ENCODE measurements around the gene GDNF.
"Not testable (repeated sequence)": the region's sequence is repeated elsewhere in the genome, so short reads cannot be mapped to it uniquely, and the experiment has no call there.

The GDNF gene

DNA sequence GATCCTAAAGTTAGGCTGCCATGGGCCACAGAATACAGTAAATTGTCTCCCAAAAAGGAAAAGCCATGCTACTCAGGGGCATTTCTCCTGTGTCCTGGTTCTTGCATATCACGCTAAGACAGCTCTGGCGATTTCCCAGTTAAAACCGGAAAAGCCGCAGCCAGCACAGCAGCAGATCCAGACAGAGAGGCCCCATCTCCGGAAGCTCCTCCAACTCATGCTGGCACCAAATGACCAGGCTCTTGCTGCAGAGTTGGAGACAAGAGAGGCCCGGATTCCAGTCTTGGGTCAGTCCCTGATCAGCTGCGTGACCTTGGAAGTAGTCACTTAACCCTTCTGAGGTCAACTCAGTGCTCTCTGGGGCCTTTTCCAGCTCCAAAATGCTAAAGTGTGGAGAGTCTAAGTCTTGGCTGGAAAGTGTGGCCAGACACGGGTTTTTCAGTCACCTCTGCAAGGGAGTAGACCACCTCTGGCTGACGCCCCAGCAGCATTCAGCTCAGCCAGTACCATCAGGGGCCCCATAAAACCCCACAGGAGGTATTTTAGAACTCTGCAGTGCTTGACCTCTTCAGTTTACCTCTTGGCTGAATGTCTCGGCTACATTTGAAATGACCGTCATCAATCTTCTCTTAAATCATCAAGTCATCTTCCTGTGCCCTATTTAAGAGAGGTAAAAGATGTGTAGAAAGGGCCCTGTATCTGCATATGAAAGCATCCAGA lies 16.2 kb downstream of the GDNF start:
- in situ Hi-C loops (cut with MboI; ENCODE audit: low sequenced_read_pairs) = no loop called here

DNA sequence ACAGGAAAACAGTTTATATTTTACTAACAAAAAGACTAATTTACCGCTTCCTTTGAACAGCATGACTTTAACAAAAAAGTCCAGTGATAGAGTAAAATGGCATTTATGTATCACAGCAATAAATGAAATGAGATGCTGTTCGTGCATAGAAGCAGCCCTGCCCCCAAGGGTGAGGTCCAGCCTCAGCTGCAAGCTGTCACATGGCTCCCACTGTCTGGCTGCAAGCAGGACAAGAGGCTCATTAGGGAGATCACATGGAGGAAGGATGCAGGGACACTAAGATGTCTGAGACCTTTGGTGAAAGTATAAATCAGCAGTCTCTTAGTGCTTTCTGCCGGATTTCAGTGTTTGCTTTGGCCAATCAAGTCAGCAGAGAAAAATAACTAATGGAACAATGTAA lies 23.0 kb downstream of the GDNF start:
- in situ Hi-C loops (cut with MboI; ENCODE audit: low sequenced_read_pairs) = no loop called here

DNA sequence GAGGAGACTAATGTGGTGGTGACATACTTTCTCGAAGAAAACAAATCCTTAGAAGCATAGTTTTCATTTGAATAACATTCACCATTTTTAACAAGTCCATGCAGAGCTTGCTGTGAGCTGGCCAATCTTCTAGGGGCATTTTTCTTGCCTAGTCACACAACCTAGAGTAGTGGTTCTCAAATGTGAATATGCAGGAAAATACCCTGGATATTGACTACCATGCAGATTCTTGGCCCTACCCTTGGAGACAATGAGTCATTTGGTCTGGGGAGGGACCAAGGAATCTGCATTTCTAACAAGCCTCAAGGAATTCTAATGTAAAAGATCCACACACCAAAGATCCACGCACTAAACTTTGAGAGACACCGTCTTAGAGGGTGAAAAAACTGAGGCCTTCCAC lies 23.5 kb downstream of the GDNF start:
- in situ Hi-C loops (cut with MboI; ENCODE audit: low sequenced_read_pairs) = no loop called here

DNA sequence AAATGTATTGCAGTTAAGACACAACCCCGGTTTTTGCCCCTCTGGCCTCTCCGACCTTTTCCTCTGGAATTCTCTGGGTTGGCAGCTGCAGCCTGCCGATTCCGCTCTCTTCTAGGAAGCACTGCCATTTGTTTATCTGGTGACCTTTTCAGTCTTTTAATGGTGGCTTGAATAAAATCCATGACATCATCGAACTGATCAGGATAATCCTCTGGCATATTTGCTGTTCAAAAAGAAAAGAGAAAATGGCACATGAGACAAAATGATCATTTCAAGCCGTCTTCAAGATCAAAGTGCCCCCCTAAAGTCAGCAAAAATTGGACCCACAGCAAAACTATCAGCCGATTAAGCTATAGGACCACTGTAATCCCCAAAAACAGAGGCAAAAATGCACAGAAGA lies 23.9 kb downstream of the GDNF start:
- in situ Hi-C loops (cut with MboI; ENCODE audit: low sequenced_read_pairs) = no loop called here

DNA sequence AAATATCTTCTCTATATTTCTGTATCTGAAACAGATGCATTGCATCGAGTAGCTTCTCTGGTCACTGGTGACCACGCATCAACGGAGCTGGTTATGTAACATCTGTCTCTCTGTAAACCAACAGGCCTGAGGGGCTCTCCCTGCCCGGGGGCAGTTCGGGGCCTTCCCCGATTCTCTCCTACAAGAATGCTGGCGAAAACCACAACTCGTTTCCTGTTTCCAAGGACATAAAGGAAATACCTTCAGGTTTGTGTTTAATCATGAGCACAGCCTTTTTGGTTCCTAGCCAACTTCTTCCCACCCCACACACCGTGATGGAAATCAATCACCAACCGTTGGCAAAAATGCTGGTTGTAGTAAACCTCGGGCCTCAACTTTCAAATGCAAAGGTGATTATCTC lies 25.1 kb downstream of the GDNF start:
- in situ Hi-C loops (cut with MboI; ENCODE audit: low sequenced_read_pairs) = no loop called here

DNA sequence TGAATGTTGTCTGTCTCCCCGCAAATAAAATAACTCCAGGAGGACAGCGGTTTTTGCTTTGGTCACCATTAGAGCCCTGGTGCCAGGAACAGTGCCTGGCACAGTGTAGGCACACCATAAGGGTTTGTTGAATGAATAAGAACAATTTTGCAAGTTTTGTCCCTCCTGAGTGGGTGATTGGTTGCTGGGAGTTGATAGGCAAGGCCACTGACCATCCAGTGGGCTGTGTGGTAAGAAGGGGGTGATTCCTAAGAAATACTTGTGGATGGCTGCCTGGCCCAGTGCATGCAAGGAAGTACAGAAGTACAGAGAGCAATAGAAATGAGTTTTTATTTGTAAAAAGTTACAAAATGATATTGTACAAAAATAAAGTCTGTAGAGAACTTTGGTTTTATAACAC lies 27.5 kb downstream of the GDNF start:
- in situ Hi-C loops (cut with MboI; ENCODE audit: low sequenced_read_pairs) = no loop called here

DNA sequence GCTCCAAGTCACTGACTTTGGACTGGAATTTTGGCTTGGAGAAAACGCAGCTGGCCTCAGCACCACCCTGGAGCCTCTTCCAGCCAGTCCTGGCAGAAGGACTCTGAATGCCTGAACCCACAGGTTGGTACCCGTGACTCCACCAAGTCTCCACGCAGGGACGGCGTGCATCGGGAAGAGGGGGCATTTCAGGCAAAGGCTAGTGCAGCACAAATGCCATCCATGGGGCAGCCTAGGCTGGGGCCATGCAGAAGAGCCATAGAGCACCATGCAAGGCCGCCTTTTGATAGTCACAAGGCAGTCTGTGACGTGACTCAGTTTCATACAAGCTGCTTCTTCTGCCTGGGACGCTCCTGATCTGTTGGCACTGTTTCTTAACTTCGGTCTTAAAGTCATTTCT lies 28.0 kb downstream of the GDNF start:
- in situ Hi-C loops (cut with MboI; ENCODE audit: low sequenced_read_pairs) = no loop called here

DNA sequence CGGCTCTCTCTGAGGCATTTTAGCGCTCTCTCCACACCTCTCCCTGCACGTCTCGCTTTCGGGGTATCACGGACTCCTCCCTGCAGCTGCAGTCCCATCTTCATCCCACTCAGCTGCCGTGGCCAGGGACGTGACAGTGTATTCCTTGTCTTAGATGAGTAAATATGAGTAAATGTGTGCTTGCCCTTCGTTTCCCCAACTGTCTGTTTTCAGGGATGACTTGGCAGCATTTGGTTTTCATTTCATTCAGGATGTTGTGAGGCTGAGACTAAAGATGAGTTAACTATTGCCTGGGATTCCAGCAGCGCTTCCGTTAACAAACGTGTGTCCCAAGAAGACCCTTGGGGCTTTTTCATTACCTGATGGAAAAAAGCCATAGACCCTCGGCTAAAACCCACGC lies 29.5 kb downstream of the GDNF start:
- in situ Hi-C loops (cut with MboI; ENCODE audit: low sequenced_read_pairs) = no loop called here

DNA sequence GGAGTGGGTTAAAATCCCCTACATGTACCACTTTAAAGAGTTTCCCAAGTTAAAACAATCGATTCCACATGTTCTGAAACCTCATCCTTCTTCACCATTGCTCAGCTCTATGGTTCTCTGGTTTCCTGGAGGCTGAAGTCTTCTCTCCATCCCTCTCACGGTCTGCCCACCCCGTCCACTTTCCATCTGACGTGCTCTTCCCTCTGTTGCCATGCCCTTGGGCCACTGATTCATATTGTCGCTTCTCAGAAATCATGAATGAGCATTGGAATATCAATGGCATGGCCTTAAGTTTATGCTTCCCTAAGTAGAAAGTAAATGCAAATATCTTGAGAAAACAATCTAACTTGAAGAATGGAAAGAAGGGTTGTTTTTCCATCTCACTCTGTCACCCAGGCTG lies 30.9 kb downstream of the GDNF start:
- in situ Hi-C loops (cut with MboI; ENCODE audit: low sequenced_read_pairs) = no loop called here

DNA sequence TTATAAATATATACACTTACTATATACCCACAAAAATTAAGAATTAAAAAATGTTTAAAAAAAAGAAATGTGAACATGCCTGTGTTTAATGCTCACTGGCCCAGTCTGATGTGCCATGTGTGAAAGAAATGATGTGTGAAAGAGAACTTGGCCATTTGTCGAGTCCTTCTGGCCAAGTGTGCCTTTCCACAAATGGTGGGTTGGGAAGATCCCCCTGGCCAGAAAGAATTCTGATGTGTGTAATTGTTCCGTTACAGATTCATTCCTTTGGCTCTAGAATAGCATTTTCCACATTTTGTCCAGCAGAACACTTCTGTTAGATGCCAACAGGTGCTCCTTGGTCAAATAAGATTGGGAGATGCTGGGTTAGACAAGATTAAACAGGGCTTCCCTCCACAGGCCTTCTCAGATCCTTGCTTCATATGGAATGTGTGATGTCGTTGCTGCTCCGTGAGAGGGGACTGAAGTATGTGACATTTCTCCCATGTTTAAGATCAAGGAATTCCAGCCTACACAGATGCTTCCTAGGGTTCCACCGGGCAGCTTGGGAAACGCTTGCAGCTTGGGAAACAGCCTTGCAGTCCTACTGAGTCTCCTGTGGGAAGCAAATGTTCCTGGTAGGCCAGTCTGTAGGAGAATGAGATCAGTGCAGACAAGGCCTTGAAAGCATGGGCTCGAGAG lies 32.1 kb downstream of the GDNF start:
- in situ Hi-C loops (cut with MboI; ENCODE audit: low sequenced_read_pairs) = no loop called here

DNA sequence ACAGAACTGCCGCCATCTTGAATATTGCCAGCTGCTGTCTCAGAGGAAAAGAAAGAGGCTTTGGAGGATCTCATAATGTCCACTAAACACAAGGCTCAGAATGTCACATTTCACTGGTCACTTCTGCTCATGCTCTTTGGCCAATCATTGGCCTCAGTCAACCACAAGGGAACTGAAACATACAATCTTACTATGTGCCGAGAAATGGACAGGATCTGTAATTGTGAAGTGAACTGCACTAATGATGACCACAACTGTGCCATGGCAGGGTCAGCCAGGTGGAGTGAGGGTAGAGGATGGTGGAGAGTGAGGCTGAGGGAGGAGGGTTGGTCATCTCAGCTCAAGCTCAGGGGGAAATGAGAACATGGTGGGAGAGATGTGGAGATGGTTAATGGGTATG lies 32.8 kb downstream of the GDNF start:
- in situ Hi-C loops (cut with MboI; ENCODE audit: low sequenced_read_pairs) = no loop called here

DNA sequence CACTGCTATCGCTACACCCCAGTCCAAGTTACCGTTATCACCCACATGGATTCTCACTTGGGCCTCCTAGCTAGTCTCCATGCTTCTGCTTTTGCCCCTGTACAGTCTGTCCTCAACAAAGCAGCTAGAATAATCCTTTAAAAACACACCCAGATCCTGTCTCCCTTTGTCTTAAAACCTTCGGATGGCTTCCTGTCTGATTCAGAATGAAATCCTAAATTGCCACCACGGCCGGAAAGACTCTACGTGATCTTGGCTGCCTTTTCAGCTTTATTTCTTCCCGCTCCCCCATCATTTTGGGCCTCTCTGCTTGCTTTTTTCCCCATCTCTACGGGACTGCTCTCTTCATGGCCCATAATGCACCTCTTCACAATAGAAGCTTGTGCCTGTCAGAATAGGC lies 33.4 kb downstream of the GDNF start:
- in situ Hi-C loops (cut with MboI; ENCODE audit: low sequenced_read_pairs) = no loop called here

DNA sequence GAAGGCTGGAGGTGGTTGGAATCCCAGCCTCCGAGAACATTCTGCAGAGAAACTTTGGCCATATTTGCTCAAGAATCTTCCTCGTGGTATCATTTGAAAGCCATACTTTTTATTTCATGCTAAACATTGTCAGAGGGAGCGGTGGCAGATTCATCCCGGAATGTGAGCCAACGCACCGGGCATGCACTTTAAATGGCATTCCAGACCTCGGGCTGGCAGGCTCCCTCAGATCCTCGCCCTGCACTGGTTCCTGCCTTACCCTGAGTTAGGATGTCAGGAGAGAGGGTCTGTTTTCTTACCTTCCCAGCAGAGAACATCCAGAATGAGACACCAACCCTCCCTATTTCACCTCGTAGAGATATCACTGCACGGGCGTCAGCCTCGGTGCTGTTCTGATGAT lies 33.8 kb downstream of the GDNF start:
- in situ Hi-C loops (cut with MboI; ENCODE audit: low sequenced_read_pairs) = no loop called here

DNA sequence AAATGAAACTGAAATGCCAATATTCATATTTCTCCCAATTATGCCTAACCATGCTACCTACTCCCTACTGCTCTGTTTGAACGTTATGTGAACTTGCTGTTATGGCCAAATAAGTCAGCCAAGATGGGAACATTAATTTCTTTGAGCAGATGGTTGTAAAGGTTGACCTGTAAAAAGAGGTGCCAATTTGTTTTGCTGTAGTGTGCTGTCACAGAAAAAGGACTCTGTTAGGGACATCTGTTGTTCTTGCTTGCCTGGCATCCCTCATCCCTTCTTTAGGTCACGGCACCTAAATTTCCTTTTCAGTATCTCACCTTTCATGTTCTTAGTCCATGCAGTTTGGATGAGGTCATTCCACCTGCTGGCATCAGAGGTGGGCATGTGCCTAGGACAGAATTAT lies 35.4 kb downstream of the GDNF start:
- in situ Hi-C loops (cut with MboI; ENCODE audit: low sequenced_read_pairs) = no loop called here

DNA sequence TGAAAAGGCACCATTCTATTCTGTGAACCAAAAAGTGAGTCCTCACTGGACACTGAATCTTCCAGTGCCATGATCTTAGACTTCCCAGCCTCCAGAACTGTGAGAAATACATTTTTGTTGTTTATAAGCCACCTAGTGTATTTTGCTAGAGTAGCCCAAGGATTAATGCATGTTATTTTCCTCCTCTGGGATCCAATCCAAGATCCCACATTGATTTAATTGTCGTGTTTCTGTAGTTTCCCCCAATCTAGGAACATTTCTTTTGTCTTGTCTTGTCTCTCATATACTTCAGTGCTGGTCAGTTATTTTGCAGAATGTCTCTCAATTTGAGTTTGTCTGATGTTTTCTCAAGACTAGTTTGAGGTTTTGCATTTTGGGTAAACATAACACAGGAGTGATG lies 36.4 kb downstream of the GDNF start:
- in situ Hi-C loops (cut with MboI; ENCODE audit: low sequenced_read_pairs) = no loop called here

DNA sequence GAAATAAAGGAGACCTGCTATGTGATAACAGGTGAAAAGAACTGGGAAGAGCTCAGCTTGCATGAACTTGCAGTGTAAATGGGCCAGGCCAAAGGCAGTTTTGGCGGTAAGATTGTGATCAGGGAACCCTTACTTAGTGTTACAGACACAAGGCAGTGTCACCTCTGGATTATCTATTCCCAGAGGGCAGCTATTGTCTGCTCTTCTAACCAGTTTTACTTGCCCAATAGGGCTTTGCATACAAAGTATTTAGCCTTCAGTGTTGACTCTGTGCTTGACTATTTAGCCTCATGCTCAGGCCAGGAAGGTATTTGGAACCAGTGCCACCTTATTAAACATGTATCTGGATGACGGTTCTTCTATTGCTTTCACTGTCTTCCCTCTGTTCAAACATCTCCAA lies 38.3 kb downstream of the GDNF start:
- in situ Hi-C loops (cut with MboI; ENCODE audit: low sequenced_read_pairs) = no loop called here

DNA sequence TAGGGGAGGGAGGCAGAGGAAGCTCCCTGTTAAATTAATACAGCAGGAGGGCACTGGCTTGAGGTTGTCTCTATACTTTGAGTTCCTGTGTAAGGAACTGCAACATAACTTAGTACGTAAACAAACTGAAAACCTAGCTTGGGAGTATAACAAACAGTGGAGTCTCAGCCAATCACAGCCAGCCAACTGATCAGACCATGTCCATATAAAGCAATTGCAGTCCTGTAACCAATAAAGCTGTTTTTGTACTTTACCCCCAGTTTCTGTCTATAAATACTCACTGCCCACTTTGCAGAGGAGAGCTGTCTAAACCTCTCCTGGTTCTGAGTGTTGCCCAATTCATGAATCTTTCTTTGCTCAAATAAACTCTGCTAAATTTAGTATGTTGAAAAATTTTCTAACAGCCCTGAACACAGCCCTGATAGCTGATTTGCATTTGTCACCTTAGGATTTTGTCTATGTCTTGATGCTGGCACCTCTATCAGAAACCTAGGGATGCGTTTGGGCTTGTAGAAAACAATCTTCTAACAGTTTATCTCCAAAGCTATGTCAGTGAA lies 39.9 kb downstream of the GDNF start:
- in situ Hi-C loops (cut with MboI; ENCODE audit: low sequenced_read_pairs) = no loop called here

DNA sequence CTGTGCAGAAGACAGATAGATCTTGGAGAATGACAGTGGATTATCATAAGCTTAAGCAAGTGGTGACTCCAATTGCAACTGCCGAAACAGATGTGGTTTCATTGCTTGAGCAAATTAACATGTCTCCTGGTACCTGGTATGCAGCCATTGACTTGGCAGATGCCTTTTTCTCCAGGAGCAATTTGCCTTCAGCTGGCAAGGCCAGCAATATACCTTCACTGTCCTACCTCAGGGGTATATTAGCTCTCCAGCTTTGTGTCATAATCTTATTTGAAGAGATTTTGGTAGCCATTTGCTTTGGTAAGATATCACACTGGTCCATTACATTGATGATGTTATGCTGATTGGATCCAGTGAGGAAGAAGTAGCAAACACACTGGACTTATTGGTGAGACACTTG lies 43.4 kb downstream of the GDNF start:
- in situ Hi-C loops (cut with MboI; ENCODE audit: low sequenced_read_pairs) = not testable (repeated sequence)

DNA sequence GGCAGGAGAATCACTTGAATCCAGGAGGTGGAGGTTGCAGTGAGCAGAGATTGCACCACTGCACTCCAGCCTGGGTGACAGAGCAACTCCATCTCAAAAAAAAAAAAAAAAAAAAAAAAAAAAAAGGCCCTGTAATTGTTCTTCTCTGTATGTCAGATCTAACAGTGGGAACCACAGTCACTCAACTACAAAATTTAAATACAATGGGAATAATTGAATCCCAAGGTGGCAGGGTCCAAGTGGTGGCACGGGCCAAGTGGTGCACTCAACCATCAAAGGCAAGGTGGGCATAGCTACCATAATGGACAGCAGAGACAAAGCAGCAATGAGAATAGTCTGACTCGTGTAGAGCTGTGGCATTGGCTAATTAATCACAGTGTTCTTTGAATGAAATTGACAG lies 44.5 kb downstream of the GDNF start:
- in situ Hi-C loops (cut with MboI; ENCODE audit: low sequenced_read_pairs) = not testable (repeated sequence)

DNA sequence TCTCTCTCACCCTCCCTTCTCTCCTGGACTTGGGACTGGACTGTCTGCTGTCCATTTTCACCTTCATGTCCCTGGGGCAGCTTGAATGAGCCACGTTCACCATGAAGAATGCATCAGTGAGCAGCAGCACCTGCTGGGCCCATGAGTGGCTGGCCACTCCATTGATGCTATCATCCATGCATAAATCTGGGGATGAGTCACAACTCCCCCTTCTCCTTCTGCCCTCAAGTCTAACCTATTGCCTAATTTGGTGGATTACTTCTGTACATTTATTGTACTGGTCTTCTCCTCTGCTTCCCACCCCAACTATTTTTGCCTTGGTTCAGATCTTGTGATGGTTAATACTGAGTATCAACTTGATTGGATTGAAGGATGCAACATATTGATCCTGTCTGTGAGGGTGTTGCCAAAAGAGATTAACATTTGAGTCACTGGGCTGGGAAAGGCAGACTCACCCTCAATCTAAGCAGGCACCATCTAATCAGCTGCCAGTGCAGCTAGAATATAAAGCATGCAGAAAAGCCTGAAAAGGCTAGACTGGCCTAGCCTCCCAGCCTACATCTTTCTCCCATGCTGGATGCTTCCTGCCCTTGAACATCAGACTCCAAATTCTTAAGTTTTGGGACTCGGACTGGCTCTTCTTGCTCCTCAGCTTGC lies 46.7 kb downstream of the GDNF start:
- in situ Hi-C loops (cut with MboI; ENCODE audit: low sequenced_read_pairs) = no loop called here

DNA sequence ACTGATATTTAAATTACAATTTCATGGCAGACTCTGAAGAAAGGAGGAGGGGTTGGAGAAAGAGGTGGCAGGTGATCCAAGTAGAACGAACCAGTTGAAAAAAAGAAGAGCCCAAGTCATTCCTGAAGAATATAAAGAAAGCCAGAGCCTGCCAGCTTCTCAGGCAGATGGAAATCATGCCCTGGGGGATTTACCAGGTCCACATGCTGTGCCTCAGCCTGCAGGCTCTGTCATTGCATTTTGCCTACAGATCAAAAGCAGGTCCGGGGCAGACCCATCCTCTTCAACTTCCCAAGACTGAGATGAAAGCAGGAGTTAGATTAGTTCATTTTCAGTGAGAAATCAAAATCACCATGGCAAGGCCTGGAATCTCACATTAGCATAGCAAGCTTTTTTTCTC lies 48.5 kb downstream of the GDNF start:
- in situ Hi-C loops (cut with MboI; ENCODE audit: low sequenced_read_pairs) = no loop called here

DNA sequence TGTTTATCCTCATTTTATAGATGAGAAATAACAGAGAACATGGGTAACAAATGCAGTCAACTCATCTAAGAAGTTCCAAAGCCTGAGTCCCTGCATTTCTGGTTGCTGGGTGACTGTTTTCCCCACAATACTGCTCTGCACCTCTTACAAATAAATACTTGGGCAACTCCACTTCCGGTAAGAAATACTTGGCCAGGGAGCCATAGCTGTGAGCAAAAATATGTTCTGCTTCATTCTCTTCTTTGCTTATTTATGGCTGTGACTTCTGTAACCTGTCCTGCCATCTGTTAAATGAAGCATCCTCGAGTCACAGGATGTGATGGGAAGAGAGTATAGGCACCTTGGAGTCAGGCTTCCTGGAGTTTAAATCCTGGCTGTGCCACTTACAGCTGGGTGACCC lies 49.9 kb downstream of the GDNF start:
- in situ Hi-C loops (cut with MboI; ENCODE audit: low sequenced_read_pairs) = no loop called here

Measured in HL-60/S4 (cell line).